ENCODE data around the gene EXOSC5. TPM values are rescaled to one million over a fixed set of nuclear protein-coding genes. Genes with fewer than 3 reads are reported as not detected.

The EXOSC5 gene
- total and polyA plus RNA-seq, 2 of the 13 experiments (the other 11 are each of a cell fraction or from before 2014, with no cell fraction given) = 24.1 to 26.5 TPM

DNA sequence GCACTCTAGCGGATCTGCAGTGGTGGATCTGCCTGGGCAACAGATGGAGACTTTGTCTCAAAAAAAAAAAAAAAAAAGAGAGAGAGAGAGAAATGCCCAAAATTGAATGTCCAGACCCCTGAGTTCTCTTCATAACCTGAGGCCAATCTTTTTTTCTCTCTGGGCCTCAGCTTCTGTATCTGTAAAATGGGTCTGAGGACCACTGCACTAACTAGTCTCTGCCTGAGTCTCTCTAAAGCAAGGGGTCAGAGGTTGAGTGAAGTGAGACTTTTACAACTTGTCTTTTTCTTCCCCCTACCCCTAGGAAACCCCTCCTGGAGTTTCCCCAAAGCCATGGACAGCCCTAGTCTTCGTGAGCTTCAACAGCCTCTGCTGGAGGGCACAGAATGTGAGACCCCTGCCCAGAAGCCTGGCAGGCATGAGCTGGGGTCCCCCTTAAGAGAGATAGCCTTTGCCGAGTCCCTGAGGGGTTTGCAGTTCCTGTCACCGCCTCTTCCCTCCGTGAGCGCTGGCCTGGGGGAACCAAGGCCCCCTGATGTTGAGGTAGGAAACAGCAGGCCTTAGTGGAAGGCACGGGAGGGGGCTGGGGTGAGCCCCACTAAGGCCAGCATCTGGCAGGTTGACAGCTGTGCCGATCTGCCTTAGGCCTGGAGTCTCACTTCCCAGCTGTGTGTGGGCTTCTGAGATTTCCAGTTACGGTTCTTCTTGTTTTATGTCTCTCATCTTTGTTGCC, 19.0 kb downstream of the EXOSC5 start (continued):
- TF ChIP-seq ZNF772 (CRISPR knock-in tag; IDR thresholded peaks at IDR 0.05) = no peak
- no peak for TF ChIP-seq ZNF232 (CRISPR knock-in tag; IDR thresholded peaks at IDR 0.05; ENCODE audit: borderline replicate concordance)
- TF ChIP-seq ZNF552 (CRISPR knock-in tag; IDR thresholded peaks at IDR 0.05; ENCODE audit: borderline replicate concordance) = no peak
- TF ChIP-seq, protein P1, sequence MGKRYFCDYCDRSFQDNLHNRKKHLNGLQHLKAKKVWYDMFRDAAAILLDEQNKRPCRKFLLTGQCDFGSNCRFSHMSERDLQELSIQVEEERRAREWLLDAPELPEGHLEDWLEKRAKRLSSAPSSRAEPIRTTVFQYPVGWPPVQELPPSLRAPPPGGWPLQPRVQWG (CRISPR knock-in tag; IDR thresholded peaks at IDR 0.05; ENCODE audit: borderline replicate concordance, low read depth) = no peak
- TF ChIP-seq, protein P2, sequence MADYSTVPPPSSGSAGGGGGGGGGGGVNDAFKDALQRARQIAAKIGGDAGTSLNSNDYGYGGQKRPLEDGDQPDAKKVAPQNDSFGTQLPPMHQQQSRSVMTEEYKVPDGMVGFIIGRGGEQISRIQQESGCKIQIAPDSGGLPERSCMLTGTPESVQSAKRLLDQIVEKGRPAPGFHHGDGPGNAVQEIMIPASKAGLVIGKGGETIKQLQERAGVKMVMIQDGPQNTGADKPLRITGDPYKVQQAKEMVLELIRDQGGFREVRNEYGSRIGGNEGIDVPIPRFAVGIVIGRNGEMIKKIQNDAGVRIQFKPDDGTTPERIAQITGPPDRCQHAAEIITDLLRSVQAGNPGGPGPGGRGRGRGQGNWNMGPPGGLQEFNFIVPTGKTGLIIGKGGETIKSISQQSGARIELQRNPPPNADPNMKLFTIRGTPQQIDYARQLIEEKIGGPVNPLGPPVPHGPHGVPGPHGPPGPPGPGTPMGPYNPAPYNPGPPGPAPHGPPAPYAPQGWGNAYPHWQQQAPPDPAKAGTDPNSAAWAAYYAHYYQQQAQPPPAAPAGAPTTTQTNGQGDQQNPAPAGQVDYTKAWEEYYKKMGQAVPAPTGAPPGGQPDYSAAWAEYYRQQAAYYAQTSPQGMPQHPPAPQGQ (CRISPR knock-in tag; IDR thresholded peaks at IDR 0.05; ENCODE audit: borderline replicate concordance) = no peak
- no peak for TF ChIP-seq RBFOX2 (IDR thresholded peaks at IDR 0.05; ENCODE audit: low read depth, low read length)
- TF ChIP-seq ZNF550 (CRISPR knock-in tag; IDR thresholded peaks at IDR 0.05; ENCODE audit: borderline replicate concordance) = no peak
- TF ChIP-seq, protein P3, sequence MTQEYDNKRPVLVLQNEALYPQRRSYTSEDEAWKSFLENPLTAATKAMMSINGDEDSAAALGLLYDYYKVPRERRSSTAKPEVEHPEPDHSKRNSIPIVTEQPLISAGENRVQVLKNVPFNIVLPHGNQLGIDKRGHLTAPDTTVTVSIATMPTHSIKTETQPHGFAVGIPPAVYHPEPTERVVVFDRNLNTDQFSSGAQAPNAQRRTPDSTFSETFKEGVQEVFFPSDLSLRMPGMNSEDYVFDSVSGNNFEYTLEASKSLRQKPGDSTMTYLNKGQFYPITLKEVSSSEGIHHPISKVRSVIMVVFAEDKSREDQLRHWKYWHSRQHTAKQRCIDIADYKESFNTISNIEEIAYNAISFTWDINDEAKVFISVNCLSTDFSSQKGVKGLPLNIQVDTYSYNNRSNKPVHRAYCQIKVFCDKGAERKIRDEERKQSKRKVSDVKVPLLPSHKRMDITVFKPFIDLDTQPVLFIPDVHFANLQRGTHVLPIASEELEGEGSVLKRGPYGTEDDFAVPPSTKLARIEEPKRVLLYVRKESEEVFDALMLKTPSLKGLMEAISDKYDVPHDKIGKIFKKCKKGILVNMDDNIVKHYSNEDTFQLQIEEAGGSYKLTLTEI (CRISPR knock-in tag; conservative IDR thresholded peaks at IDR 0.05) = no peak
- TF ChIP-seq YY1 (IDR thresholded peaks at IDR 0.05; ENCODE audit: insufficient read depth, insufficient replicate concordance, low read depth, low read length) = no peak
- no peak for TF ChIP-seq NFE2L2 (IDR thresholded peaks at IDR 0.05; ENCODE audit: low read length)
- no peak for TF ChIP-seq NR2F1 (CRISPR knock-in tag; IDR thresholded peaks at IDR 0.05)
- TF ChIP-seq RFXAP (CRISPR knock-in tag; IDR thresholded peaks at IDR 0.05; ENCODE audit: borderline replicate concordance) = no peak
- no peak for TF ChIP-seq TARDBP (CRISPR knock-in tag; IDR thresholded peaks at IDR 0.05)
- peak; percentile 17; the same call in 1 of the 2 replicates for TF ChIP-seq ZFX (CRISPR knock-in tag; IDR thresholded peaks at IDR 0.05; ENCODE audit: low read depth)
- no peak for TF ChIP-seq ZNF558 (CRISPR knock-in tag; IDR thresholded peaks at IDR 0.05; ENCODE audit: borderline replicate concordance)
- TF ChIP-seq, protein P4, sequence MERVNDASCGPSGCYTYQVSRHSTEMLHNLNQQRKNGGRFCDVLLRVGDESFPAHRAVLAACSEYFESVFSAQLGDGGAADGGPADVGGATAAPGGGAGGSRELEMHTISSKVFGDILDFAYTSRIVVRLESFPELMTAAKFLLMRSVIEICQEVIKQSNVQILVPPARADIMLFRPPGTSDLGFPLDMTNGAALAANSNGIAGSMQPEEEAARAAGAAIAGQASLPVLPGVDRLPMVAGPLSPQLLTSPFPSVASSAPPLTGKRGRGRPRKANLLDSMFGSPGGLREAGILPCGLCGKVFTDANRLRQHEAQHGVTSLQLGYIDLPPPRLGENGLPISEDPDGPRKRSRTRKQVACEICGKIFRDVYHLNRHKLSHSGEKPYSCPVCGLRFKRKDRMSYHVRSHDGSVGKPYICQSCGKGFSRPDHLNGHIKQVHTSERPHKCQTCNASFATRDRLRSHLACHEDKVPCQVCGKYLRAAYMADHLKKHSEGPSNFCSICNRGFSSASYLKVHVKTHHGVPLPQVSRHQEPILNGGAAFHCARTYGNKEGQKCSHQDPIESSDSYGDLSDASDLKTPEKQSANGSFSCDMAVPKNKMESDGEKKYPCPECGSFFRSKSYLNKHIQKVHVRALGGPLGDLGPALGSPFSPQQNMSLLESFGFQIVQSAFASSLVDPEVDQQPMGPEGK (CRISPR knock-in tag; IDR thresholded peaks at IDR 0.05) = peak; percentile 68
- TF ChIP-seq KDM1A (CRISPR knock-in tag; IDR thresholded peaks at IDR 0.05) = no peak
- TF ChIP-seq, protein P5, sequence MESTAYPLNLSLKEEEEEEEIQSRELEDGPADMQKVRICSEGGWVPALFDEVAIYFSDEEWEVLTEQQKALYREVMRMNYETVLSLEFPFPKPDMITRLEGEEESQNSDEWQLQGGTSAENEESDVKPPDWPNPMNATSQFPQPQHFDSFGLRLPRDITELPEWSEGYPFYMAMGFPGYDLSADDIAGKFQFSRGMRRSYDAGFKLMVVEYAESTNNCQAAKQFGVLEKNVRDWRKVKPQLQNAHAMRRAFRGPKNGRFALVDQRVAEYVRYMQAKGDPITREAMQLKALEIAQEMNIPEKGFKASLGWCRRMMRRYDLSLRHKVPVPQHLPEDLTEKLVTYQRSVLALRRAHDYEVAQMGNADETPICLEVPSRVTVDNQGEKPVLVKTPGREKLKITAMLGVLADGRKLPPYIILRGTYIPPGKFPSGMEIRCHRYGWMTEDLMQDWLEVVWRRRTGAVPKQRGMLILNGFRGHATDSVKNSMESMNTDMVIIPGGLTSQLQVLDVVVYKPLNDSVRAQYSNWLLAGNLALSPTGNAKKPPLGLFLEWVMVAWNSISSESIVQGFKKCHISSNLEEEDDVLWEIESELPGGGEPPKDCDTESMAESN (CRISPR knock-in tag; conservative IDR thresholded peaks at IDR 0.05) = no peak
